NCI-H1417 treated with DMSO at 0.1 percent for 48 hours (cell line): ENCODE results near the gene MTFP1.
"Not testable (repeated sequence)": the region's sequence is repeated elsewhere in the genome, so short reads cannot be mapped to it uniquely, and the experiment has no call there.

Experiments used
- DNase-seq: peaks from one replicate; lab custom pipeline; 2025; lab: John Stamatoyannopoulos, UW

The MTFP1 gene

GRCh38 chr22:30426388-30427353 is 1.1 kb downstream of the MTFP1 start:
- no peak for DNase-seq

- no peak for DNase-seq
These were observed 2.3 kb downstream of the MTFP1 start for GRCh38 chr22:30427871-30428270.

GRCh38 chr22:30429887-30430286 is 4.3 kb downstream of the MTFP1 start:
- DNase-seq: no peak

GRCh38 chr22:30430933-30431332 is 5.4 kb downstream of the MTFP1 start:
- DNase-seq: no peak

- no peak for DNase-seq
These were observed 6.5 kb downstream of the MTFP1 start for GRCh38 chr22:30432096-30432495.

GRCh38 chr22:30432520-30432919 is 7.0 kb downstream of the MTFP1 start:
- DNase-seq: no peak

GRCh38 chr22:30433227-30433626 is 7.7 kb downstream of the MTFP1 start:
- DNase-seq: no peak

- no peak for DNase-seq
These were observed 8.2 kb downstream of the MTFP1 start for GRCh38 chr22:30433773-30434172.

GRCh38 chr22:30434843-30435242 is 9.3 kb downstream of the MTFP1 start:
- DNase-seq: no peak

- DNase-seq: no peak
These were observed 10.1 kb downstream of the MTFP1 start for GRCh38 chr22:30435674-30436126.

- DNase-seq: no peak
These were observed 10.6 kb downstream of the MTFP1 start for GRCh38 chr22:30436196-30436595.

GRCh38 chr22:30438559-30438958 is 13.0 kb downstream of the MTFP1 start:
- DNase-seq: no peak

- no peak for DNase-seq
These were observed 13.7 kb downstream of the MTFP1 start for GRCh38 chr22:30439226-30439625.

- no peak for DNase-seq
These were observed 14.3 kb downstream of the MTFP1 start for GRCh38 chr22:30439836-30440235.

- no peak for DNase-seq
These were observed 15.5 kb downstream of the MTFP1 start for GRCh38 chr22:30441088-30441487.

- no peak for DNase-seq
These were observed 19.3 kb downstream of the MTFP1 start for GRCh38 chr22:30444632-30445437.

GRCh38 chr22:30445438-30446145 is 20.0 kb downstream of the MTFP1 start:
- no peak for DNase-seq

GRCh38 chr22:30447656-30448055 is 22.1 kb downstream of the MTFP1 start:
- DNase-seq: no peak

- not testable (repeated sequence) for DNase-seq
These were observed 25.9 kb downstream of the MTFP1 start for GRCh38 chr22:30451488-30451887.

- DNase-seq: no peak
These were observed 27.3 kb downstream of the MTFP1 start for GRCh38 chr22:30452861-30453260.

GRCh38 chr22:30453731-30454510 is 28.4 kb downstream of the MTFP1 start:
- DNase-seq: no peak
